HG03139 (cell line): ENCODE measurements around the gene CDKAL1.
"Not testable (repeated sequence)": the region's sequence is repeated elsewhere in the genome, so short reads cannot be mapped to it uniquely, and the experiment has no call there.

Experiments
- ATAC-seq: cut with Tn5 transposase; IDR thresholded peaks from one replicate; pipeline ENCODE4 v1.9.1; 2021; ENCODE audit not compliant: unreplicated experiment

CDKAL1 gene

GRCh38 chr6:20632696-20633095 lies 98.4 kb downstream of the CDKAL1 start:
- no peak for ATAC-seq

GRCh38 chr6:20633566-20634340 lies 99.5 kb downstream of the CDKAL1 start:
- ATAC-seq, result no peak

GRCh38 chr6:20639161-20639560 lies 104.9 kb downstream of the CDKAL1 start:
- ATAC-seq, result no peak

DNA sequence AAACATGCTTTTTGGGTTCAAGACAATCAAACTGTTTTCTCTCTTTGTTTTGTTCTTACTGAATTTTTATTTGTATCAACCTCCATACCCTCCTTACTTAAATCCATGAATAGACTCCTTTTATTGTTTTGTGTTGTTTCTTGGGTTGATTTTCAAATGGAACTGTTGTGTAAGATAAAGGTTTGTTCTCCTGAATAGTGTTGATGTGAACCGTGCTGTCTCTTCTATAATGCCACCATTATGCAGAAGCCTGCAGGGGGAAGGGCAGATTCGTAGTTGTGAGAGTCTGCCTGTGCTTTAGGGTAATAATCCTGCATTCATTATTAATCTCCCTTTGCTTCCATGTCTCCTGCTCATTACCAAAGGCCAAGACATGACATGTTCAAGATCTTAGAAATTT lies 105.9 kb downstream of the CDKAL1 start:
- no peak for ATAC-seq

DNA sequence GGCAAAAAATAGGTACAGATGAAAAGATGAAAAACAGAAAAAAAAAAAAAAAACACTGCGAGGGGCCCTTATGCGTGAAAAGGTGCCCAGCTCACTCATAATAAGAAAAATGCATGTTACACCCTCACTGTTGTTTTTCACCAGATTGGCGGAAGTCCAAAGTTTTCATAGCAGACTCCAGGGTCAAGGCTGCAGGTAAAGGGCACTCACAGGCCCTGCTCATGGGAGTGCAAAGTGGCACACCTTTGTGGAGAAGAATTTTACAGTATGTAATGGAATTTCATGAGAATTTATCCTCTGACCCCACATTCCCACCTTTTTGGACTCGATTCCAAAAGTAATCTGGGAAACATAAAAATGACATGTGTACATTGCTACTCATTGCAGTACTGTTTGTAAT lies 108.2 kb downstream of the CDKAL1 start:
- no peak for ATAC-seq

DNA sequence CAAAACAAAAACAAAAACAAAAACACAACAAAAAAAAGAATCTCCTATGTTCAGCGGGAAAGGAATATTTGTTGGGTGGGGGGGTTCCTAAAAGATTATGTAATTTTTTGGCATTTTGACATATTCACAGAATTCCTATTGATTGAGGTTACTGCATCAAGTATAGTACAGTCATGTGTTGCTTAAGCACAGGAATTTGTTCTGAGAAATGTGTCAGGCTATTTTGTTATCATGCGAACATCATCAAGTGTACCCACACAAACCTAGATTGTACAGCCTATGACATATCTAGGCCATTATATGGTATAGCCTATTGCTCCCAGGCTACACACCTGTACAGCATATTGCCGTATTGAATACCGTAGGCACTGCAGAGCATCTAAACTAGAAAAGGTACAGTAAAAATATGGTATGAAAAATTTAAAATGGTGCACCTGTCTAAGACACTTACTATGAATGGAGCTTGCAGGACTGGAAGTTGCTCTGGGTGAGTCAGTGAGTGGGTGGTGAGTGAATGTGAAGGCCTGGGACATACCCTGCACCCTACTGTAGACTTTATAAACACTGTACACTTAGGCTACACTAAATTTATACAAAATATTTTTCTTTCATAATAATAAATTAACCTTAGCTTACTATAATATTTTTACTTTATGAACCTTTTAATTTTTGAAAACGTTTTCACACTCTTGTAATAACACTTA lies 110.6 kb downstream of the CDKAL1 start:
- ATAC-seq, result no peak

DNA sequence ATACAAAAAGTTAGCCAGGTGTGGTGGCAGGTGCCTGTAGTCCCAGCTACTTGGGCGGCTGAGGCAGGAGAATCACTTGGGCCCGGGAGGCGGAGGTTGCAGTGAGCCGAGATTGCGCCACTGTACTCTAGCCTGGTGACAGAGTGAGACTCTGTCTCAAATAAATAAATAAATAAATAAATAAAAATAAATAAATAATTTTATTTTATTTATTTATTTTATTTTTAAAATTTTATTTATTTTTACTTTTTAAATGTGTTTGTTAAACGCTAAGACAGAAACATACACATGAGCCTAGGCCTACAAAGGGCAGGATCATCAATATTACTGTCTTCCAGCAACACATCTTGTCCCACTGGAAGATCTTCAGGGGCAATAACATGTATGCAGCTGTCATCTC lies 111.3 kb downstream of the CDKAL1 start:
- not testable (repeated sequence) for ATAC-seq

DNA sequence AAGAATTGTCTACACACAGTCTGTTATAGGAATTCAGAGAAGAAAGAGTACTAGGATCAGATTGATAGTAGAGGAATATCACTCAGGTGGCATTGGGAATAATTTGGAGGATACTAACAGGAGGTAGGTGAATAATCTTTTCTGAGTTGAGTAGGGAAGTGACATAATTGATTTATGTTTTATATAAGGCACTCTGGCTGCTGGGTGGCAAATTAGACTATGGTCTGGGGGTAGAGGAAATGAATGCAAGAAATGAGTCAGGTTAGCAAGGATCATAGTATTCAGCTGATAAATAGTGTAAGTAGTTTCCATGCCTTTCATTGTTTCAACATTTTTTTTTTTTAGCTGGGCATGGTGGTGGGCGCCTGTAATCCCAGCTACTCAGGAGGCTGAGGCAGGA lies 113.3 kb downstream of the CDKAL1 start:
- ATAC-seq, result no peak

DNA sequence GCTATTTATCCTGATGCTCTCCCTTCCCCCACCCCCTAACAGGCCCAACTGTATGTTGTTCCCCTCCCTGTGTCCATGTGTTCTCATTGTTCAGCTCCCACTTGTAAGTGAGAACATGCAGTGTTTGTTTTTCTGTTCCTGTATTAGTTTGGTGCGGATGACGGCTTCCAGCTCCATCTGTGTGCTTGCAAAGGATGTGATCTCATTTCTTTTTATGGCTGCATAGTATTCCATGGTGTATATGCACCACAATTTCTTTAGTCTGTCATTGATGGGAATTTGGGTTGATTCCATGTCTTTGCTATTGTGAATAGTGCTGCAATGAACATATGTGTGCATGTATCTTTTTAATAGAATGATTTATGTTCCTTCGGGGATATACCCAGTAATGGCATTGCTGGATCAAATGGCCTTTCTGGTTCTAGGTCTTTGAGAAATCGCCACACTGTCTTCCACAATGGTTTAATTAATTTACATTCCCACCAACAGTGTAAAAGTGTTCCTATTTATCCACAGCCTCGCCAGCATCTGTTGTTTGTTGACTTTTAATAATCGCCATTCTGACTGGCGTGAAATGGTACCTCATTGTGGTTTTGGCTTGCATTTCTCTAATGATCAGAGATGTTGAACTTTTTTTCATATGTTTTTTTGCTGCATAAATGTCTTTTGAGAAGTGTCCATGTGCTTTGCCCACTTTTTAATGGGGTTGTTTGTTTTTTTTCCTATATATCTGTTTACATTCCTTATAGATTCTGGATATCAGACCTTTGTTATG lies 115.6 kb downstream of the CDKAL1 start:
- not testable (repeated sequence) for ATAC-seq

GRCh38 chr6:20652299-20653084 lies 118.2 kb downstream of the CDKAL1 start:
- no peak for ATAC-seq

DNA sequence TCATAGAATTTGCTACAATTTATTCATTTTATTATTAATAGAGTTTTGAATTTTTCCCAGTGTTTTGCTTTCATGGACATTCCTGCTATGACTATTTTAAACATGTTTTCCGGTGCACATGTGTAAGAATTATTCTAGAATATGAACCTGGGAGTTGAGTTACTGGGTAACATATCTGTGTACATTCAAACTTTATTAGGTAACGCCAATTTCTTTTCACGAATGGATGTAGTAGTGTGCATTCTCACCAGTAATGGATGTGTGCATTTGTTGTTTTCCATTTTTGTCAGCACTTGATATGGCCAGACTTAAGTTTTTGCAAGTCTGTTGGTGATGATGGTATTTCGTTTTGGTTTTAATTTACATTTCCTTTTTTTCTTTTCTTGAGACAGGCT lies 118.8 kb downstream of the CDKAL1 start:
- no peak for ATAC-seq

DNA sequence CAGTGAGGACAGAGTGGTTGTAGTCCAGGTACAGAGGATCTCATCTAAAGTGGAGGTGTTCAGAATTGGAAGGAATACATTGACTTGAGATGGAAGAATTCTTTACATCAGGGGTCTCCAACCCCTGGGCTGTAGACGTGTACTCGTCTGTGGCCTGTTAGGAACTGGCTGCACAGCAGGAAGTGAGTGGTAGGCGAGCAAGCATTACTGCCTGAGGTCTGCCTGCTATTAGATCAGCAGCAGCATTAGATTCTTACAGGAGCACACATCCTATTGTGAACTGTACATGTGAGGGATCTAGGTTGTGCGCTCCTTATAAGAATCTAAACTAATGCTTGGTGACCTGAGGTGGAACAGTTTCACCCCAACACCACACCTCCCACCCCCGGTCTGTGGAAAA lies 121.1 kb downstream of the CDKAL1 start:
- ATAC-seq, result no peak

DNA sequence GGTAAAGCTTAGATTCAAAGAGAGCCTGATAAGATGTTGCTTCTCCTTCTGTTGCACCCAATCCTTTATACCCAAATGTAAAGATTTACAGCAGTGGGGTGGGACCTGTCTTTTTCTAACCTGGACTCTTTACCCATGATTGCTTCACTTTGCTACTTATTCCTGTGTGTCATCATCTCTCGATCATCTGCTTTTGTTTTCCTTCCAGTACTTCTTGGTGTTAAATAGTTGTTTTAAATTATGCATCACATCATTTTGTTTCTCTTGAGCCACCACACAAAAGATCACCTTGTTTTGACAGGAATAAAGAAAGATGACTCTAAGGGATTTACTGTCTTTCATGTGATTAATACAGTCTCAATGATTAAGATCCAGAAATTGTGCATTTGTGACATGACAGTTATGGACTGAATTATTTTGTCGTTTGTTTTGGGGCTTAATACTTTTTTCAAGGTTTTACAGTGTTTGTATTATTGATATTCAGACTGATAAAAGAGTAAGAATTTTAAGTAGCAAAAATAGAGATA lies 123.1 kb downstream of the CDKAL1 start:
- ATAC-seq, result no peak

DNA sequence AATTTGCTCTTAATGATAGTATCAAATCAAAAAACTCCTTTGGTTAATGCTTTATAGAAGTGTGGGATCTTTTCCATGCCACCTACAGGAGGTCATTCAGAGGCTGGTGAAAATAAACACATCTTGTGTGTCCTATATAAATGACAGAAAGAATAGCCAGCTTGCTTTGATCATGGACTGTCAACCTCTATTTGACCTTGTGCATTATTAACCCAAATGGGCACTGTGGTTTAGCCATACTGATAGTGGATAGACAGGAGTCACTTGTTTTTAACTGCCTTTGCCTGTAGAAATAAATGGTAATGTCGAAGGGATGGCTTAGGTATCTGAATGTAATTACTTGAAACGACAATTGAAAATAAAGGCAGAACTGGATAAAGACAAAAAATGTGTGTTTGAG lies 123.8 kb downstream of the CDKAL1 start:
- no peak for ATAC-seq

- ATAC-seq, result no peak
Measured at GRCh38 chr6:20658516-20658915, 124.3 kb downstream of the CDKAL1 start.

DNA sequence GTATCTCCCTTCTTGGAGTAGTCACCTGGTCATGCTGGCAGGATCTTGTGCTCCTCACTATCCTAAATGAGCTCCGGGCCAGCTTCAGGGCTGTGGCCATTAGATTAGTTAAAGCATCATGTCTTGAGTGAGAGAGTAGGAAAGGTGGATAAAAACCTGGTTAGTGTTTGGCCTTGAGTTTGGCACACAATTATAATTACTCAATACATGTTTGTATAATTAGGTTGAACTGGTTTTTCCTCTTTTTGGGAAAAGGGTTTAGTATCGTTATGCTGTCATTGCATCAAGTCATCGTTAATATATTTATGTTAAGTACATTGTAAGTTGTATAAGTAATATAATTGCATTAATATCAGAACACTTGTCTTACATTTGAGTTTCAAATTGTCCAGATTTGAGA lies 126.3 kb downstream of the CDKAL1 start:
- no peak for ATAC-seq

GRCh38 chr6:20661721-20662120 lies 127.5 kb downstream of the CDKAL1 start:
- no peak for ATAC-seq

GRCh38 chr6:20664250-20664649 lies 130.0 kb downstream of the CDKAL1 start:
- no peak for ATAC-seq

DNA sequence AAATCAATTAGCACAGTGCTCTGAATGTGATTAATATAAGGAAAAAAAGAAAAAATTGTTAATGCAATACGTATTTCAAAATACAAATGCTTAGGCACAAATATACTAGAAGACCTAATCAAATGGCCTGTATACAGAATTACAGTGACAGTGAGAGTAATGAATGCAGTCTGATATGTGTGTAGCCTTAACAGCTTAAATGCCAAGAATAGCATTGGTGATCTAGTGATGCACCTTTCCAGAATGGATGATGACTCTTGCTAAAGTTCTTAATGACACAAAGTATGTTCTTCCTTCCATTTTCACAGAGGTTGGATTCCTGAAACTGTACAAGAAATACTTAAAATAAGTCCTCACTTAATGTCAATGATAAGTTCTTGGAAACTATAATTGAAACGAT lies 131.0 kb downstream of the CDKAL1 start:
- no peak for ATAC-seq

- peak; percentile 85 for ATAC-seq
Measured at GRCh38 chr6:20669571-20670314, 135.5 kb downstream of the CDKAL1 start.
